GM18526 (cell line): ENCODE results near the gene BUB1.

ENCODE experiments used
- POLR2A ChIP-seq: IDR thresholded peaks from 3 replicates; pipeline ENCODE4 v1.6.1; 2011; ENCODE audit not compliant: insufficient read length; ENCODE audit errors: extremely low read depth

The BUB1 gene

DNA sequence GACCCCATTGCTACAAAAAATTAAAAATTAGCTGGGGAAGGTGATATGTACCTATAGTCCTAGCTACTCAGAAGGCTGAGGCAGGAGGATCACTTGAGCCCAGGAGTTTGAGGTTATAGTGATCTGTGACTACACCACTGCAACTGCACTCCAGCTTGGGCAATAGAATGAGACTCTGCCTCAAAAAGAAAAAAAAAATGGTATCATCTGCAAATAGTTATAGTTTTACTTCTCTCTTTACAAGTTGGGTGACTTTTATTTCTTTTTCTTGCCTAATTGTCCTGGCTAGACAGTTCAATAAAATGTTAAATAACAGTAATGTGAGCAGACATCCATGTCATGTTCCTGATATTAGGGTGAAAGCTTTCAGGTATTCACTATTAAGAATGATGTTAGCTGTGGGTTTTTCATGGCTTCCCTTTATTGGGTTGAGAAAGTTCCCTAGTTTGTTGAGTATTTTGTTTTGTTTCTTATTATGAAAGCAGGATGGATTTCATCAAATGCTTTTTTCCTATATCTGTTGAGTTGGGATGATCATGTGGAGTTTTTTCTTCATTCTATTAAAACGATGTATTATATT, 29.6 kb upstream of the BUB1 start:
- TF ChIP-seq POLR2A, result no peak

DNA sequence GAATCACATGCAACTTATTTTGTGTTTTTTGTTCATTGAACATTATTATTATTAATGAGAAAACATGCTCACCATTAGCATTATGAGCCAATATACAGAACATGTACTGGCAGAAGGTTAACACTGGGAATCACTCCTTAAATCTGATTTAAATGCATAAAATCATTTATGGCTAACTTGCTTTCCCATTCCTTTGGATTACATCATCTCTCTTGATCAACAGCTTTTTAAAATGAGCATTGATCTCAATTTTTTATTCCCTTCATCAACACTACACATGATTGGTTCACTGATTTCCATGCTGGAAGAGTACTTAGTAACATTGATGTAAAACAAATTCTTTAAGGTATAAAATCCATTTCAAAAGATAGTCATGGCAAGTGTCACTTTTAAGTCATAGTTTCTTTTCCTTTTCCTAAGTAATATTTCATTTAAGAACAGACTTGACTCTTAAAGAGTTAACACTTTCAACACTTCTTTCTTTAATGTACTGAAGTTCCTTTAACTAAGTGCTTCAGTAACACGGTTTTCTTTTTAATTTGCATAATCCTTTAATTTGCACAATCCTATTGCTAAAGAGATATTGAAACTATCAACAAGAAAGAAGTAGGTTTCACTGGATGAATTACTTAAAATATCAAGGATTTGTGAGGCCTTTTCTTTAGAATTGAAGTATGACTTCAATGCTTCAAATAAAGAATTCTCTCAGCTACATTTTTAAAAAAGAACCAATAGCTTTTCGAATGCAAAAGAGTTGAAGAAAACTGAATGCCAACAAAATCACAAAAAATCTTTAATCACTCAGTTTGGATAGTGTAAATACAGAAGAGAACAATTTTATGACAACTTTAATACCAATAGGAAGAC, 24.9 kb upstream of the BUB1 start:
- no peak for TF ChIP-seq POLR2A

DNA sequence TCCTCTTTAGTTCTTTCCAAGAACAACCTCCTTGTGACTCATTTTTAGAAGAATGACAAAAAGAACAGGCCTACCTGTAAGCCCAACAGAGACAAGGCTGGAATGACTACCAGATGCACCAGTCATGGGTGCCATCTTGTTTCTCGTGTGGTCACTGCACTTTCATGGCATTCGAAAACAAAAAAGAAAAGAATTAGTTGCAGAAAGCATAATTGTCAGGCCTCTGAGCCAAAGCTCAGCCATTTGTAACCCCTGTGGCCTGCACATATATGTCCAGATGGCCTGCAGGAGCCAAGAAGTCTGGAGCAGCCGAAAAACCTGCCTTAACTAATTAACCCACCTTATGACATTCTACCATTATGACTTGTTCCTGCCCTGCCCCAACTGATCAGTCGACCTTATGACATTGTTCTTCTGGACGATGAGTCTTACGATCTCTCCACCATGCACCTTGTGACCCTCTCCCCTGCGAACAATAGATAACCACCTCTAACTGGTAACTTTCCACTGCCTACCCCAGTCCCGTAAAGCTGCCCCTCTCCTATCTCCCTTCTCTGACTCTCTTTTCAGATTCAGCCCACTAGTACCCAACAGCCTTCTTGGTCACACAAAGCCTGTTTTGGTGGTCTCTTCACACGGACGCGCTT, 13.9 kb upstream of the BUB1 start:
- no peak for TF ChIP-seq POLR2A

DNA sequence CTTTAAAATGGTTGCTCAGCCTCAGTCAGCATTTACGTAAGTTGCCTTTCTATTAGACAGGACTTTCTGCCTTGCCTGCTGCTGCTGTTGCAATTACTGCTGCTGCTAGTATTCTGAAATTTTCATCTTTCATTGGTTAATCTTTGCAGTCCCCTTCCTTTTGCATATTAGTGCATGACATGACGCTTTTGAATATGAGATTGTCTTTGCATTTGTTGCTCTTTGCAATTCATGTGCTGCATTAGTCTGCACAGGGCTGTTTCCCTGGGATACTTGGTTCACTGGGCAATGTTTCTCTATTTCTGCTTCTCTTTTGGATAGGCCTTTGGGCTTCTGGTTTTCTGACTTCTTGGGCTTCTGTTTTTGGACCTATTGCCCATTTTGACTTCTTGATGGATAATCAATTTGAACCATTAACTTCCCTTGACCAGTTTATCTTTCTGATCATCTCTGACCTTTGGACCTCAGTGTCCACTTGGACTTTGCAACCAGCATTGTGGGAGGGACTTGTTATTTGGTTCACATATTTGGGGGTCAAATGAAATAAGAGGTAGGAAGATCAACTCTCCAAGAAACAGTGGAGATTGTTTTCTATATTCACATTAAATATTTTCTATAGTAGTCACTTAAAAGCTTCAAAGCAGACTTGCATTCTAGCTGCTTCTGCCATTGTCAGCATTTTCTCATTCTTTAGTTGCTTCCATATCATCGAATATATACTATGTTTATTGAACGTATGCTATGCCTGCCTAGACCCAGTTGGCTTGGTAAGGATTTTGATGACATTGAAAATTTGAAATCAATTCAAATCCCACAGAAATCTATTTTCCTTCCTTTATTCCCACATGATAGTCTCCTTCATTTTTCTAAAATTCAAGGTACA, 12.5 kb upstream of the BUB1 start:
- TF ChIP-seq POLR2A, result no peak

DNA sequence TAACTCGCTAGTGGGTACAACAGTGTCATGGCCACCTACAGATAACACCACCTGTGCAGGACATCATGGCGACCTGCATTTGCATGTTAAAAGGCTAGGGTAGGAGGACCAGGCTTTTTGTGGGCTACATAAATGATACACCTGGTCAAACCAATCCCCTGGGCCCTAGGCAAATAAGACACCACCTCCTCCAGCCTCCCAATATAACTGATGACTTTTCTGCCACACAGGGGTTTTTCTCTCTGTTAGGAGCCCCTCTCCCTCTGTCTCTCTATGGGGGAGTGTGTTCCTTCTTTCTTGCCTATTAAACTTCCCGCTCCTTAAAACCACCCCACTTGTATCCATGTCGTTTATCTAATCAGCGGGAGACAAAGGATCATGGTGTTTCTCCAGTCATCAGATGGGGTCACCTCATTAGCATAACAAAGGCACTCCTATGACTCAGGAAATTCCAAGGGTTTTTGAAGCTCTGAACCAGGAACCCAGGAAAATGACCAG, 10.8 kb upstream of the BUB1 start:
- no peak for TF ChIP-seq POLR2A

DNA sequence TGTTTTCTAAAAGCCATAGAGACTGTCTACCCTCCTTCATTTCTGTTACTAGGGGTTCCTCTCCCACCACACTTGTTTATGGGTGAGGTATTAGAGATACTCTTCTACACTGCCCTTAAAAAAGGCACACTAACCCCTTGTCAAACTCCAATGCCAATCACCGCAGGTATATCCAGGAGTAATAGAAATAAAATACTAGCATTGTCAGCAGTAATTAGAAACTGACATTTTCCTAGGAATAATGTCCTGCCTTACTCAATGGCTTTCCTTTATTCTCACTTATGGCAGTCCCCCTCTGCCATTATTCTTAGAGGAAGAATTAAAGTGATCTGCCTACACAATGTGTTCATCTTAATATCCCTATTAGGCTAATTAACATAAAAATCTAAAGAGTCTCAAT, 5.0 kb upstream of the BUB1 start:
- TF ChIP-seq POLR2A, result no peak

DNA sequence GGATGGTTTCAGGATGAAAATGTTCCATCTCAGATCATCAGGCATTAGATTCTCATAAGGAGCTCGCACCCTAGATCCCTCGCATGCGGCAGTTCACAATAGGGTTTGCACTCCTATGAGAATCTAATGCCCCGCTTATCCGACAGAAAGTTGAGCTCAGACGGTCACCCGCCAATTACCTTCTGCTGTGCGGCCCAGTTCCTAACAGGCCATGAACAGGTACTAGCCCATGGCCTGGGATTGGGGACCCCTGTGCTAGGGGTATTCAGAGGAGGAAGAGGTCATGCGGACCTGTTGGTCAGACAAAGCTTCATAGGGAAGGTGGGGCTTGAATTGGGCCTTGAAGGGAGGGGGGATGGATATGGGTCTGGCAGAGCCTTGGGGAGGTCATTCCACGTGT, 4.4 kb upstream of the BUB1 start:
- no peak for TF ChIP-seq POLR2A

DNA sequence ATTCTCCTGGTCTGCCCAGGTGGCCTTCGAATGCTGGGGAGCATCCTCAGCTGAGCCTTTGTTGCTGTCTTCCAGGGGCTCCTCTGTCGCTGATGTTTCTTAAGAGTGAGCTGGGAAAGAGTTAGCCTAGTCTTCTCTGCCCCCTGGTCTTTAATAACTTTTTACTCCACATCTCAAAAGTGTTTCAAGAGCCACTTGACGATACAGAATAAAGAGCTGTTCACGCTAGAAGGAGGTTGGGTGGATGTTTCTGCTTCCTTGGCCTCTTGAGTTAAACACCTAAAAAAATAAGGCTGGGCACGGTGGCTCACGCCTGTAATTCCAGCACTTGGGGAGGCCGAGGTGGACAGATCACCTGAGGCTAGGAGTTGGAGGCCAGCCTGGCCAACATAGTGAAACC, 2.8 kb upstream of the BUB1 start:
- TF ChIP-seq POLR2A, result no peak

DNA sequence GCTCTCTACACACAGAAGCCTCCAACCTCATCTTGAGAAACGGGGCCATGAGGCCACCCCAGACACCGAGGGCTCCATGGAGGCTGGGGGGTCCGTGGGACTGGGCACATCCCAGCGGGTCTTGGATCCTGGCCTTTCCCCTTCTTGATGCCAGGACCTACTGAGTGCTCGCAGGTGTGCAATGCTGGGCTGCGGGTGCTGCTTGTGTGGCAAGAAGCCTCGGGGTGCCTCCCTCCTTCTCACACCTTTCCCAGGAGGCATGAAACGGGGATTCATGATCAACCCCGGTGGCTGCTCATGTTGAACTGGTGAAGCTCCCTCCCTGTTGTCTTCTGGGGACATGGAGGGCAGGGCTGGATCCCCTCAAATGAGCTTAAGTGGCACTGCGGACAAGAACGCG, 2.0 kb upstream of the BUB1 start:
- TF ChIP-seq POLR2A, result no peak

DNA sequence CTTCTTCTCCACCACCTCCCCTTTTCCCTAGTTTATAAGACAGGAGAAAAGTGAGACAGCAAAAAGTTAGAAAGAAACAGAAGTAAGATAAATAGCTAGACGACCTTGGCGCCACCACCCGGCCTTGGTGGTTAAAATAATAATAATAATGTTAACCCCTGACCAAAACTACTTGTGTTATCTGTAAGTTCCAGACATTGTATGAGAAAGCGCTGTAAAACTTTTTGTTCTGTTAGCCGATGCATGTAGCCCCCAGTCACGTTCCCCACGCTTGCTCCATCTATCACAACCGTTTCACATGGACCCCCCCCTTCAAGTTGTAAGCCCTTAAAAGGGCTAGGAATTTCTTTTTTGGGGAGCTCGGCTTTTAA, 1.5 kb upstream of the BUB1 start:
- TF ChIP-seq POLR2A, result no peak

DNA sequence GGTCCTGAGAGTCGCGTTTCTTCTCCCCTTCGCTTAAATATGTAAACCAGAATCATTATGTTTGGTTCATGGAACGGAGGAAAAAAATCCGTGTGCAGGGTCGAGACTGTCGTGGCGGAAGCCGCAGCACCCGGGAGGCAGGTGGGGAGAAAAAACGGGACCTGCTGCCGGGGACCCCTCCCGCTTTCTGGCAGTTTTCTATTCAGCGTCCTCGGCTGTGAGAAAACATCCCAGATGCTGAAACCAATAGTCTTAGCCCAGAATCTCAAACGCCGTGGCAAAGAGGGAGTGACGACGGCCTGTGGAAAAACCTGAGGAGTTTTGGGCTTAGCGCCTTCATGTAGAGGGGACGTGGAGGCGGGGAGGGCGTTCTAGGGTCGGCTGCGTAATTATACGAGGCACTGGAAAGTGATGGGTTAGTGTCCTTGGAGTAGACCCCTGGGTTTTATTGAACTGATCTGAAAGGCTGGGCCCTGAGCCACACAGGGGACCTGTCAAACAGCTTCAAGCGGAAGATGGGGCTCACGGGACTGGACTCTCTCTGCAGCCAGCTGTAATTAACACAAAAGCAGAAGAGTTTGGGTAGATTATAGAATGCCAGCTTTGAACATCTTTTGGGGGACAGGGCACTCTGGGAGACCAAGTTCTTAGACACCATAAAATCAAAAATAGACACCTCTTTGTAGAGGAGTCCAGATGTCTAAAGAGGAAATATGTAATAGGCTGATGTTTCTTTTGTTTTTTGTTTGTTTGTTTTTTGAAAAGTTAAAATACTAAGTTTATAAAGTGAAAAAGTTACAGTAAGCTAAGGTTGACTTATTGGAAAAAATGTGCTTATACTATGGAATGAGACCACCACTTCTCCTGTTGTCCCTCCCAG, 834 bp upstream of the BUB1 start:
- TF ChIP-seq POLR2A, result no peak

DNA sequence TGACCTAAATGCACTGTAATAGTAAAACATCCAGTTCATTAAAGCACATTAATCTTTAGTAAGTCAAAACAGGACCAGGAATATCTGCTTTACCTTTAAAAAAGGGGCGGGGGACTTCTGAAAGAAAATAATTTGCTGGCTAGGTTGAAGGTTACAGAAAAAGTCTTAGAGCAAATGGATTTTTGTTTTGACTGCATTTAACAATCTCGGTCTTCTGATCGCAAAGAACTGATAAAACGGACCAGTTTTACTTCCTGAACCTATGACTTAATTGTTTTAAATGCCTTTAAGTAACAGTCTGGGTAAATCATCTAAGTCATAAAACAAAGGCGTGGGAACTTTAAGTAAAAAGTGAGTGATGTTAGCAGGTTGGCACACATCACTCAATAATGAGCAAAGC, 783 bp downstream of the BUB1 start:
- TF ChIP-seq POLR2A, result no peak

DNA sequence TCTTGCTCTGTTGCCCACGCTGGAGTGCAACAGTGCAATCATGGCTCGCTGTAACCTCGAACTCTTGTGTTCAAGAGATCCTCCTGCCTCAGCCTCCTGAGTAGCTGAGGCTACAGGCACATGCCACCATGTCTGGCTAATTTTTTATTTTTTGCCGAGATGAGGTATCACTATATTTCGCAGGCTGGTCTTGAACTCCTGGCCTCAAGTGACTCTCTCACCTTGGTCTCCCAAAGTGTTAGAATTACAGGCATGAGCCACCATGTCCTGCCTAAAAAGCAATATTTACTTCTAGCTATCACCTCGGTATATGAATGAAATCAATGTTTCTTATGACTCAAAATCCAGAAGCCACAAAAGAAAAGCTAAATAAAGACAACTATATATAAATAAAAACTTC, 2.2 kb downstream of the BUB1 start:
- no peak for TF ChIP-seq POLR2A

DNA sequence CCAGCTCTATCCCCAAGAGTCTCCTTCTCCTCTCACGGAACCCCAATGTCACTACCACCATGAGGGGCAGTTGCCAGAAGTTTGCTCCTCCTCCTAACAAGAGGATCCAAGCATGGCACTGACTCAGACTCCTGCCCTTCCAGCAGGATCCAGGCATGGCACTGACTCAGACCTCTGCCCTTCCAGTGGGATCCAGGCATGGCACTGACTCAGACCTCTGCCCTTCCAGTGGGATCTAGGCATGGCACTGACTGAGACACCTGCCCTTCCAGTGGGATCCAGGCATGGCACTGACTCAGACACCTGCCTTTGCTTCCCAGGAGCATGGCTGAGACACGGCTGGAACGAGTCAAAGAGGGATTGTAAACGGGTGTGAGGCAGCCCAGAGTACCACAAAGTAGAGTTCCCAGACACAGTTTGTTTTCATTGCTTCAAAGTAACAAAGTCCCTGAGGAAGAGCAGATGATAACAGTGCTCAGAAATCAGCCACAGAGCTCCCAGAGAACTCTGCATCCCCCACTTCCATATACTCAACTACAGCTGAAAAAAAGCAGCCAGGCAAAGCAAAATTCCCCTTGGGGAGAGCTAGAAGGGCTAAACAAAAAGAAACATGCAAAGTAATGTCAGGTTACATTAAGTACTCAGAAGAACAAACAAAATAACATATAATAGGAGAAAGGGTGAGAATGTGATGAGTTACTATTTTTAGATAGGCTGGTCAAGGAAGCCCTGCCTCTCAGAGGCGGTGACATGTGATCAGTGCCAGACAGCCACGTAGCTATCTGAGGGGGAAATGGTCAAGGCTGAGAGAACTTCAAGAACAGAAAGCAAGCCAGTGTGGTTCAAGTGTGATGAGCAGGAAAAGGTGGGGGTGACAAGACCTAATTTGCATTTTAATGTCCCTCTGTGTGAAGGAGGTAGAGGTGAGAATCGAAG, 3.0 kb downstream of the BUB1 start:
- TF ChIP-seq POLR2A, result no peak

DNA sequence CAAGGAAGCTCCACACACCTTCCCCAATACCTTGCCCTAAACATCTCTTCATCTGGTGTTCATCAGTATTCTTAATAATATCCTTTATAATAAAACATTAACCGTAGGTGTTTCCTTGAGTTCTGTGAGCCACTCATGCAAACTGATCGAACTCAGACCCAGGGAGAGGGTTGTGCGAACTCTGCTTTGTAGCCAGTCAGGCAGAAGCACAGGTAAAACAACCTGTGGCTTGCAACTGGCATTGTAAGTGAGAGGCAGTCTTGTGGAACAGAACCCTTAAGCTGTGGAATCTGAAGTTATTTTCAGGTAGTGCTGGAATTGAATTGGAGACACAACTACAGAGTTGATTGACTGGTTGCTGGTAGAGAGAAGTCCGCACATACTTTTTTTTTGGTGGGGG, 4.7 kb downstream of the BUB1 start:
- TF ChIP-seq POLR2A, result no peak
